ENCODE measurements around the gene VIL1.

DNA sequence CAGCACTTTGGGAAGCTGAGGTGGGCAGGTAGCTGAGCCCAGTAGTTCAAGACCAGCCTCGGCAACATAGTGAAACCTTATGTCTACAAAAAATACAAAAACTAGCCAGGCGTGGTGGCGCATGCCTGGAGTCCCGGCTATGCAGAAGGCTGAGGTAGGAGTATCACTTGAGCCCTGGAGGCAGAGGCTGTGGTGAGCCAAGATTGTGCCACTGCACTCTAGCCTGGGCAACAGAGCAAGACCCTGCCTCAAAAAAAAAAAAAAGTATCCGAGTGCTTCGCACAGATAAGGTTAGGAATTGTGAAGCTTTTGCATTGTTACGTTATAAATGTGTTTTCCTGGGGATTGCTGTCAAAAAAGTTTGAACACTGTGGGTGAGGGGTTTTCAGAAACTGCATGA lies 15.1 kb upstream of the VIL1 start:
- TF ChIP-seq, protein P1, sequence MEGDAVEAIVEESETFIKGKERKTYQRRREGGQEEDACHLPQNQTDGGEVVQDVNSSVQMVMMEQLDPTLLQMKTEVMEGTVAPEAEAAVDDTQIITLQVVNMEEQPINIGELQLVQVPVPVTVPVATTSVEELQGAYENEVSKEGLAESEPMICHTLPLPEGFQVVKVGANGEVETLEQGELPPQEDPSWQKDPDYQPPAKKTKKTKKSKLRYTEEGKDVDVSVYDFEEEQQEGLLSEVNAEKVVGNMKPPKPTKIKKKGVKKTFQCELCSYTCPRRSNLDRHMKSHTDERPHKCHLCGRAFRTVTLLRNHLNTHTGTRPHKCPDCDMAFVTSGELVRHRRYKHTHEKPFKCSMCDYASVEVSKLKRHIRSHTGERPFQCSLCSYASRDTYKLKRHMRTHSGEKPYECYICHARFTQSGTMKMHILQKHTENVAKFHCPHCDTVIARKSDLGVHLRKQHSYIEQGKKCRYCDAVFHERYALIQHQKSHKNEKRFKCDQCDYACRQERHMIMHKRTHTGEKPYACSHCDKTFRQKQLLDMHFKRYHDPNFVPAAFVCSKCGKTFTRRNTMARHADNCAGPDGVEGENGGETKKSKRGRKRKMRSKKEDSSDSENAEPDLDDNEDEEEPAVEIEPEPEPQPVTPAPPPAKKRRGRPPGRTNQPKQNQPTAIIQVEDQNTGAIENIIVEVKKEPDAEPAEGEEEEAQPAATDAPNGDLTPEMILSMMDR (IDR thresholded peaks at IDR 0.05), result no peak
- TF ChIP-seq POLR2A (IDR thresholded peaks at IDR 0.05), result no peak
